Measurements from ENCODE around the gene CCDC80. TPM values are rescaled to one million over a fixed set of nuclear protein-coding genes. Genes with fewer than 3 reads are reported as not detected.

The CCDC80 gene
- total and polyA plus RNA-seq, 2 experiments from 2014 or later = 26.4 to 27.7 TPM

GRCh38 chr3:112687616-112688015 is 46.7 kb upstream of the CCDC80 start:
- H3K27ac ChIP-seq = no peak overlapping the region

GRCh38 chr3:112687211-112687610 is 46.3 kb upstream of the CCDC80 start:
- TF ChIP-seq CTCF (IDR thresholded peaks at IDR 0.05; ENCODE audit: low read depth, low read length) = no peak
- DNase-seq (ENCODE audit: low read depth in 1 of 2, low spot score in 1 of 2) = no peak
- no peak overlapping the region for H3K4me3 ChIP-seq
- no peaks in the 10 kb centered on the region for H3K27me3 ChIP-seq
- H3K36me3 ChIP-seq = no peaks in the 10 kb centered on the region
- H3K27ac ChIP-seq = no peak overlapping the region
- H3K4me1 ChIP-seq (ENCODE audit: low read depth) = no peaks in the 10 kb centered on the region
- no peaks in the 10 kb centered on the region for H3K9me3 ChIP-seq (ENCODE audit: low read depth)

More at GRCh38 chr3:112687616-112688015, 46.7 kb upstream of the CCDC80 start:
- Histone ChIP-seq H3K9me3 (ENCODE audit: low read depth) (no peaks in the 10 kb centered on the region), H3K36me3 (no peaks in the 10 kb centered on the region), H3K4me1 (ENCODE audit: low read depth) (no peaks in the 10 kb centered on the region), H3K27me3 (no peaks in the 10 kb centered on the region), H3K4me3 (no peak overlapping the region)
- DNase-seq (ENCODE audit: low read depth in 1 of 2, low spot score in 1 of 2) = no peak
- TF ChIP-seq CTCF (IDR thresholded peaks at IDR 0.05; ENCODE audit: low read depth, low read length) = no peak

GRCh38 chr3:112685956-112686799 is 45.2 kb upstream of the CCDC80 start:
- no peak overlapping the region for H3K4me3 ChIP-seq
- H3K27ac ChIP-seq = no peak overlapping the region
- no peaks in the 10 kb centered on the region for H3K9me3 ChIP-seq (ENCODE audit: low read depth)
- no peaks in the 10 kb centered on the region for H3K4me1 ChIP-seq (ENCODE audit: low read depth)
- DNase-seq (ENCODE audit: low read depth in 1 of 2, low spot score in 1 of 2) = no peak
- no peaks in the 10 kb centered on the region for H3K36me3 ChIP-seq
- H3K27me3 ChIP-seq = no peaks in the 10 kb centered on the region
- TF ChIP-seq CTCF (IDR thresholded peaks at IDR 0.05; ENCODE audit: low read depth, low read length) = no peak

GRCh38 chr3:112685420-112685819 is 44.5 kb upstream of the CCDC80 start:
- no peak for TF ChIP-seq CTCF (IDR thresholded peaks at IDR 0.05; ENCODE audit: low read depth, low read length)
- Histone ChIP-seq H3K4me3 (no peak overlapping the region), H3K36me3 (no peaks in the 10 kb centered on the region), H3K27ac (no peak overlapping the region), H3K4me1 (ENCODE audit: low read depth) (no peaks in the 10 kb centered on the region), H3K27me3 (no peaks in the 10 kb centered on the region), H3K9me3 (ENCODE audit: low read depth) (no peaks in the 10 kb centered on the region)
- DNase-seq (ENCODE audit: low read depth in 1 of 2, low spot score in 1 of 2) = no peak

GRCh38 chr3:112682361-112682760 is 41.4 kb upstream of the CCDC80 start:
- no peak overlapping the region for H3K4me3 ChIP-seq
- no peak for DNase-seq (ENCODE audit: low read depth in 1 of 2, low spot score in 1 of 2)
- TF ChIP-seq CTCF (IDR thresholded peaks at IDR 0.05; ENCODE audit: low read depth, low read length) = no peak
- no peaks in the 10 kb centered on the region for H3K27me3 ChIP-seq
- no peaks in the 10 kb centered on the region for H3K4me1 ChIP-seq (ENCODE audit: low read depth)
- no peaks in the 10 kb centered on the region for H3K9me3 ChIP-seq (ENCODE audit: low read depth)
- no peak overlapping the region for H3K27ac ChIP-seq
- no peaks in the 10 kb centered on the region for H3K36me3 ChIP-seq

Data from cardiac muscle cell (in vitro differentiated cells and primary cell).